PC-9 (cell line): Measurements from ENCODE around the gene CTTNBP2.

Source experiments
- EZH2 ChIP-seq: fragments of 200-600 bp; sonication (generic); IDR thresholded peaks from 2 replicates; pipeline ENCODE4 v1.8.0; 2017; ENCODE audit warnings: antibody characterized with exemption, low read depth
- TF ChIP-seq, protein P1 (sequence below): fragments of 200-600 bp; sonication (generic); conservative IDR thresholded peaks from 2 replicates; pipeline ENCODE4 v1.6.1; 2017; ENCODE audit warnings: mixed run types, antibody characterized with exemption, mild to moderate bottlenecking, moderate library complexity

DNA sequence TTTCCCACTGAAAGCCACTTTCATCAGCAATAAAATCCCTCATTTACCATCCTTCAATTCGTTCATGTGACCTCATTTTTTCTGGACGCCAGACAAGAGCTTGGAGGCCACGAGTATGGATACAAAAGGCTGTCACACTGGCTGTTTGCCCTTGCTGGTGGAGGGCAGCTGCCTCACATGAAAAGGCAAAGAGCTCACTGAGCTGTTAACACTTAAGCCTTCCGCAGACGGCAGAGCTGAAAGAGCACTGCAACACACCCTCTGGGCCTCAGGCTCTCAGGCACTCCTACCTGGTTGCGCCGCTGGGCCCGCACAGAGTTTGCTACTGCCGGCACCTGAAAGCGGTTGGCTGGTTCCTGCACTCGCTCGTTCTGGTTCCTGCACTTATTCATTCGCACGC lies 199.9 kb downstream of the CTTNBP2 start:
- TF ChIP-seq, protein P1, sequence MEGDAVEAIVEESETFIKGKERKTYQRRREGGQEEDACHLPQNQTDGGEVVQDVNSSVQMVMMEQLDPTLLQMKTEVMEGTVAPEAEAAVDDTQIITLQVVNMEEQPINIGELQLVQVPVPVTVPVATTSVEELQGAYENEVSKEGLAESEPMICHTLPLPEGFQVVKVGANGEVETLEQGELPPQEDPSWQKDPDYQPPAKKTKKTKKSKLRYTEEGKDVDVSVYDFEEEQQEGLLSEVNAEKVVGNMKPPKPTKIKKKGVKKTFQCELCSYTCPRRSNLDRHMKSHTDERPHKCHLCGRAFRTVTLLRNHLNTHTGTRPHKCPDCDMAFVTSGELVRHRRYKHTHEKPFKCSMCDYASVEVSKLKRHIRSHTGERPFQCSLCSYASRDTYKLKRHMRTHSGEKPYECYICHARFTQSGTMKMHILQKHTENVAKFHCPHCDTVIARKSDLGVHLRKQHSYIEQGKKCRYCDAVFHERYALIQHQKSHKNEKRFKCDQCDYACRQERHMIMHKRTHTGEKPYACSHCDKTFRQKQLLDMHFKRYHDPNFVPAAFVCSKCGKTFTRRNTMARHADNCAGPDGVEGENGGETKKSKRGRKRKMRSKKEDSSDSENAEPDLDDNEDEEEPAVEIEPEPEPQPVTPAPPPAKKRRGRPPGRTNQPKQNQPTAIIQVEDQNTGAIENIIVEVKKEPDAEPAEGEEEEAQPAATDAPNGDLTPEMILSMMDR = no peak
- no peak for TF ChIP-seq EZH2
